GM19238 (cell line): ENCODE results near the gene HDAC5.

ENCODE experiments used
- DNase-seq: peaks from one replicate; pipeline ENCODE4 v3.0.0; 2011; ENCODE audit warnings: low spot score; ENCODE audit not compliant: insufficient read length

Gene HDAC5

GRCh38 chr17:44030482-44030881 lies 93.0 kb downstream of the HDAC5 start:
- DNase-seq = no peak

GRCh38 chr17:44029736-44030135 lies 93.7 kb downstream of the HDAC5 start:
- DNase-seq = no peak
